ENCODE results near the gene HECW1. TPM values are rescaled to one million over a fixed set of nuclear protein-coding genes. Genes with fewer than 3 reads are reported as not detected.

Gene HECW1
- total and polyA plus RNA-seq, 2 experiments from 2014 or later, result 2.0 to 4.8 TPM

GRCh38 chr7:43328785-43329380 lies 216.4 kb downstream of the HECW1 start:
- H3K27me3 ChIP-seq (replicated peaks; ENCODE audit: insufficient read depth), result no peaks in the 10 kb centered on the region
- 61 to 63% methylated on average over 6 of the region's 6 CpGs for WGBS, 2 experiments (ENCODE audit: low coverage in 1 of 2, low lambda C conversion rate in 2 of 2, missing lambda C conversion rate in 2 of 2)

DNA sequence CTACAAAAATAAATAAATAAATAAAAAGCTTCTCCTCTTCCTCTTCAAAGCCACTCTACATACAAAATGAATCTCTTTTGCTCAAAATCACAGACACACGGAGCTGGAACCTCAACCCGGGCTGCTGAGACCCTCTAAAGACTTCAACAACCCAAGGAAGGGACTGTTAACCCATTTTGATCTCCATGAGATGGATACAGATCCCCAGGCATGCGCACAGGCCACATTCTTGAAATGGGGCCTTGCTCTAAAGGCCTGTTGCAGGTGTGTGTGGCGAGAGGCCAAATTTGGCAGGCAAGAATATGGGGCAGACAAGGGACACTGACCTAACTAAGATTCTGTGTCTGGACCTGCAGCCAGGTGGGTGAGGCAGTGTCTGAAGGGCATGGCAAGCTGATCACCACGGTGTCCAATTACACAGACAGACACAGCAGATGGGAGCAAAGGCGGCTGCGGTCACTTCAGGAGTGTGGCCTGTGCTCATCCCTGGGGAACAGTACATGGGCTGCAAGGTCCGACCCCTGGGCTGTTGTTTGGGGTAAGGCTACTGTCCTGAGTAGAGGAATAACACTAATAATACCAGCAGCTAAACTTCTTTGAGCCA lies 219.8 kb downstream of the HECW1 start:
- no peaks in the 10 kb centered on the region for H3K27me3 ChIP-seq (replicated peaks; ENCODE audit: insufficient read depth)
- H3K4me3 ChIP-seq, result no peak overlapping the region
- no peak overlapping the region for H2AFZ ChIP-seq
- in situ Hi-C loops (cut with MboI), result no loop called here
- H3K4me2 ChIP-seq (ENCODE audit: unreplicated experiment), result no peak overlapping the region
- no peaks in the 10 kb centered on the region for H3K79me2 ChIP-seq (ENCODE audit: insufficient read depth)
- H3K27ac ChIP-seq, result no peak overlapping the region
- TF ChIP-seq EZH2phosphoT487 (IDR thresholded peaks at IDR 0.05; ENCODE audit: insufficient read depth, low read depth), result no peak
- no peaks in the 10 kb centered on the region for H3K36me3 ChIP-seq (ENCODE audit: low read depth)
- H3F3A ChIP-seq (ENCODE audit: insufficient read depth), result no peaks in the 10 kb centered on the region
- WGBS, 2 experiments (ENCODE audit: low coverage in 1 of 2, low lambda C conversion rate in 2 of 2, missing lambda C conversion rate in 2 of 2), result 89 to 92% methylated on average over 8 of the region's 8 CpGs
- H4K20me1 ChIP-seq (ENCODE audit: insufficient read depth), result no peaks in the 10 kb centered on the region
- no peaks in the 10 kb centered on the region for H3K9me2 ChIP-seq (ENCODE audit: insufficient read depth)
- no peaks in the 10 kb centered on the region for H3K4me1 ChIP-seq (ENCODE audit: insufficient read depth)
- no peaks in the 10 kb centered on the region for H3K9me3 ChIP-seq (ENCODE audit: low read depth)
- no peak for DNase-seq
- H3K9ac ChIP-seq, result no peak overlapping the region

More at GRCh38 chr7:43328785-43329380, 216.4 kb downstream of the HECW1 start:
- H3K4me2 ChIP-seq (ENCODE audit: unreplicated experiment), result no peak overlapping the region
- no peaks in the 10 kb centered on the region for H3K9me3 ChIP-seq (ENCODE audit: low read depth)
- H4K20me1 ChIP-seq (ENCODE audit: insufficient read depth), result no peaks in the 10 kb centered on the region
- DNase-seq, result no peak
- H3K9ac ChIP-seq, result no peak overlapping the region
- H3K79me2 ChIP-seq (ENCODE audit: insufficient read depth), result no peaks in the 10 kb centered on the region
- H3K36me3 ChIP-seq (ENCODE audit: low read depth), result no peaks in the 10 kb centered on the region
- in situ Hi-C loops (cut with MboI), result no loop called here
- H2AFZ ChIP-seq, result no peak overlapping the region
- no peak overlapping the region for H3K4me3 ChIP-seq
- H3K4me1 ChIP-seq (ENCODE audit: insufficient read depth), result no peaks in the 10 kb centered on the region
- H3K9me2 ChIP-seq (ENCODE audit: insufficient read depth), result no peaks in the 10 kb centered on the region
- no peak for TF ChIP-seq EZH2 (IDR thresholded peaks at IDR 0.05; ENCODE audit: insufficient read depth, poor library complexity, severe bottlenecking)
- no peak for TF ChIP-seq EZH2phosphoT487 (IDR thresholded peaks at IDR 0.05; ENCODE audit: insufficient read depth, low read depth)
- H3K27ac ChIP-seq, result no peak overlapping the region
- no peaks in the 10 kb centered on the region for H3F3A ChIP-seq (ENCODE audit: insufficient read depth)

DNA sequence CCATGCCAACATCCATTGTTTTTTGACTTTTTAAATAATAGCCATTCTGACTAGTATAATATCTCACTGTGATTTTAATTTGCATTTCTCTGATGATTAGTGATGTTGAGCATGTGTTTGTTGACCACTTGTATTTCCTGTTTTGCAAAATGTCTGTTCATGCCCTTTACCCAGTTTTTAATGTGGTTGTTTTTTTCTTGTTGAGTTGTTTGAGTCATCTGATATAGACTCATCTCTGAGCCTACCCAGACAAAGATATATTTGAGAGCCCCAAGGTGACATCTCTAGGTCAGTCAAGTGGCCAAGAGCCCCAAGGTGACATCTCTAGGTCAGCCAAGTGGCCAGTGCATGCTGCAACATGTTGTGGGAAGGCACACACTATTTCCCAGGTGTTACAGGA lies 224.7 kb downstream of the HECW1 start:
- no peaks in the 10 kb centered on the region for H3K9me3 ChIP-seq (ENCODE audit: low read depth)
- H3K27me3 ChIP-seq (replicated peaks; ENCODE audit: insufficient read depth), result no peaks in the 10 kb centered on the region
- no peaks in the 10 kb centered on the region for H3F3A ChIP-seq (ENCODE audit: insufficient read depth)
- H4K20me1 ChIP-seq (ENCODE audit: insufficient read depth), result no peaks in the 10 kb centered on the region
- H3K4me2 ChIP-seq (ENCODE audit: unreplicated experiment), result no peak overlapping the region
- in situ Hi-C loops (cut with MboI), result no loop called here
- no peaks in the 10 kb centered on the region for H3K36me3 ChIP-seq (ENCODE audit: low read depth)
- H3K79me2 ChIP-seq (ENCODE audit: insufficient read depth), result no peaks in the 10 kb centered on the region
- no peak overlapping the region for H3K4me3 ChIP-seq
- no peak overlapping the region for H2AFZ ChIP-seq
- H3K27ac ChIP-seq, result no peak overlapping the region
- DNase-seq, result no peak
- no peak for TF ChIP-seq EZH2phosphoT487 (IDR thresholded peaks at IDR 0.05; ENCODE audit: insufficient read depth, low read depth)
- TF ChIP-seq EZH2 (IDR thresholded peaks at IDR 0.05; ENCODE audit: insufficient read depth, poor library complexity, severe bottlenecking), result no peak
- no peak overlapping the region for H3K9ac ChIP-seq
- H3K4me1 ChIP-seq (ENCODE audit: insufficient read depth), result no peaks in the 10 kb centered on the region
- no peaks in the 10 kb centered on the region for H3K9me2 ChIP-seq (ENCODE audit: insufficient read depth)

GRCh38 chr7:43337811-43338210 lies 225.4 kb downstream of the HECW1 start:
- no peaks in the 10 kb centered on the region for H3K27me3 ChIP-seq (replicated peaks; ENCODE audit: insufficient read depth)
- TF ChIP-seq EZH2phosphoT487 (IDR thresholded peaks at IDR 0.05; ENCODE audit: insufficient read depth, low read depth) (no peak), EZH2 (IDR thresholded peaks at IDR 0.05; ENCODE audit: insufficient read depth, poor library complexity, severe bottlenecking) (no peak)
- no peaks in the 10 kb centered on the region for H3K4me1 ChIP-seq (ENCODE audit: insufficient read depth)
- in situ Hi-C loops (cut with MboI), result no loop called here
- no peaks in the 10 kb centered on the region for H3K9me2 ChIP-seq (ENCODE audit: insufficient read depth)
- H3K4me2 ChIP-seq (ENCODE audit: unreplicated experiment), result no peak overlapping the region
- WGBS, 2 experiments (ENCODE audit: low coverage in 1 of 2, low lambda C conversion rate in 2 of 2, missing lambda C conversion rate in 2 of 2), result 23 to 42% methylated on average over 1 of the region's 1 CpG
- H4K20me1 ChIP-seq (ENCODE audit: insufficient read depth), result no peaks in the 10 kb centered on the region
- H2AFZ ChIP-seq, result no peak overlapping the region
- H3K36me3 ChIP-seq (ENCODE audit: low read depth), result no peaks in the 10 kb centered on the region
- no peaks in the 10 kb centered on the region for H3K9me3 ChIP-seq (ENCODE audit: low read depth)
- H3K9ac ChIP-seq, result no peak overlapping the region
- no peak overlapping the region for H3K27ac ChIP-seq
- H3F3A ChIP-seq (ENCODE audit: insufficient read depth), result no peaks in the 10 kb centered on the region
- DNase-seq, result no peak
- no peak overlapping the region for H3K4me3 ChIP-seq
- no peaks in the 10 kb centered on the region for H3K79me2 ChIP-seq (ENCODE audit: insufficient read depth)
